HG03378 (cell line): Measurements from ENCODE around the gene HOXD11.

ENCODE experiments used
- ATAC-seq: cut with Tn5 transposase; IDR thresholded peaks from one replicate; pipeline ENCODE4 v1.9.1; 2021; ENCODE audit warnings: mild to moderate bottlenecking, moderate library complexity; ENCODE audit not compliant: unreplicated experiment

HOXD11 gene

DNA sequence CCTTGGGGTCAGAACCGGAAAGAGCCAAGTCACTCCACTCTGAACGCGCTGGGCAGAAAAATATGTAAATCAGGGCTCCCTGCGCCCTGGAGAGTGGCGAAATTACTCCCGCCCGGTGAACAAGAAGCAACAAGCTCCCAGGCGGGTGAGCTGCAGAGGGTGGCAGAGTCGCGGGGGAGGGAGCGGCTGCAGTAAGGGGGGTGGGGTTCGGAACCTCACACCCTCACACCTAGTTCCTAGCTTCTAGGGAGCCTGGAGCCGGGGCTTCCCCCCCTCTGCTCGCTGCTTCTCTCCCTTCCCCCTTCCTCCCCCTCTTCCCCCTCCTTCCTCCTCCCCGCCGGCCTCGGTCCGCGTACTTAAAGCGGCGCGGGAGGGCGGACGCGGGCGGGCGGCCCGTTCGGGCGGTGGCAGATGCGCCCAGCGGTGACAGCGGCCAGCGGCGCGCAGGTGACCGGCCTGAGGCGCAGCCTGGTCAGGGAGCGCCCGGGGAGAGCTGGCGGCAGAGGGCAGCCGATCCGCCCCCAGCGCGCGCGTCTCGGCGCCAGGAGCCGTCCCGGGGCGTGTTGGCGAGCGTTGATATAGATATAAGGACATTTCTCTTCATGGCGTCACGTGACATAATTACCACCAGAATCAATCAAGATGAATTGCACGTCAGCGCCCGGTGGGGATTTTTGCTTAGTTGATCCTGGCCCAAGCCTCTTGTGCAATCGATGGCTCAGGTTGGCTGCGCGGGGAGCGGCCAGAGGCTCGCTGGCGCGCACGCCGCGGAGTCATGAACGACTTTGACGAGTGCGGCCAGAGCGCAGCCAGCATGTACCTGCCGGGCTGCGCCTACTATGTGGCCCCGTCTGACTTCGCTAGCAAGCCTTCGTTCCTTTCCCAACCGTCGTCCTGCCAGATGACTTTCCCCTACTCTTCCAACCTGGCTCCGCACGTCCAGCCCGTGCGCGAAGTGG, at the start of gene HOXD11:
HOXD11 (plus strand) TSS at position 700 of the 959 bp plus-strand sequence; CDS start at position 776, 76 bp downstream.
- no peak for ATAC-seq

DNA sequence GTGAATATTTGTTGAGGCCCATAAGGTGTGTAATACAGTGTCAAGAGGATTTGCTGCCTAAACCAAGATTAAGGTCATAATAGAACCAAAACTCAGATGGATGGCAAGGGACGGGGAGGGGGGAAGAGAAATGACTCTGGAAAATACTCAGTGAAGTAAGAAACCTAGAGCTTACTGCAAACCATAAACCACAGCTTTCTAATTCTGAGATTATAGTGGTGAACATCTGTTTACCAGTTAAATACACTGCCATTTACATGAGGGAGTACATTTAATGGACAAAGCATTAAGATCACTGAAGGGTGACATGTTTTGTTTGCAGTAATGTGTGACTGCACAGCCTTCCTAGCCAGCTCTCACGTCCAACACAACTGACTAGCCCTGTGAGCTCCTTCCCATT, 43.1 kb upstream of the HOXD11 start:
- ATAC-seq, result no peak

DNA sequence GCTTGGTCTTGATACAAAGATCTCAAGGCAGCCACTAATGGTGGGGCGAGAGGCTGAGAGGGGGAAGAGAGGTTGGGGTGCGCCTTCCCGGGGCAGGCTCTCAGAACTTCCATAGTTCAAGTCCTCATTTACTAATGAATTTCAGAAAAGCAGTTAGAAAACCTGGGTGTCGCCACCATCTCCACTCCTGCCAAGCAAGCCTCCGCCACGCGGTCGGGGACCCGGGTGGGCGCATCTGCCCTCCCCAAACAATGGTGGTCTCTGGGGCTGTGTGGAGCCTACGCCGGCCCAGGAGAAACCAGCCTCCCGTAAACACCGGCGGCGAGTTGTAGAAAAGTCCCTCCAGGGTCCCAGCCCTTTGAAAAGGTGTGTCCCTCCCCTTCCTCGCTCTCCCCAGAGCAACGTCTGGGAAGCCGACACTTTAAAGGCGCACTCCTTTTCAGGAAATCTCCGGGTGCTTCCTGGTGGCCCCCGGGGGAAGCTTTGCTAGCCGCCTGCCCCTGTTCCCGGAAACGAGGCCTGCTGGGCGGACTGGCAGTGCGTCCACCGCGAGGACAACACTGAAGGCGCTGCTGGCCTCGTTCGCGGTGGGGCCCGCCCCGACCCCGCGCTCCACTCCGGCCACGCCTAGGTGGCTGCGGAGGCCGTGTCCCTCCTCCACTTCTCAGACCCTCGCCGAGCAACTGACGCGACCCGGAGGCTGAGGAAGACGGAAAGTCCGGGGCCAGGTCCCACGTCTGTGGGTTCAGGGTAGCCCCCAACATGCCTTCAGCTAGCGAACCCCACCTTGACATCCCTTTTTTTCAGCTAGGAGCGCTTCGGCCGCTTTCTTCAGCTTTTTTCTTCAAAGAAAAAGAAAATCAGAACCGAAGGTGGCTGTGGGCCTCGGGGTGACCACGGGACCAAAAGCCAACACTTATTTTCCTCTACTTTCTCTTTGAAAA, 40.2 kb upstream of the HOXD11 start:
- ATAC-seq, result no peak

GRCh38 chr2:176067589-176068418, 39.3 kb upstream of the HOXD11 start:
- no peak for ATAC-seq

- ATAC-seq, result no peak
Measured at GRCh38 chr2:176068419-176068832, 38.7 kb upstream of the HOXD11 start.

GRCh38 chr2:176071330-176072291, 35.5 kb upstream of the HOXD11 start:
- ATAC-seq, result no peak

DNA sequence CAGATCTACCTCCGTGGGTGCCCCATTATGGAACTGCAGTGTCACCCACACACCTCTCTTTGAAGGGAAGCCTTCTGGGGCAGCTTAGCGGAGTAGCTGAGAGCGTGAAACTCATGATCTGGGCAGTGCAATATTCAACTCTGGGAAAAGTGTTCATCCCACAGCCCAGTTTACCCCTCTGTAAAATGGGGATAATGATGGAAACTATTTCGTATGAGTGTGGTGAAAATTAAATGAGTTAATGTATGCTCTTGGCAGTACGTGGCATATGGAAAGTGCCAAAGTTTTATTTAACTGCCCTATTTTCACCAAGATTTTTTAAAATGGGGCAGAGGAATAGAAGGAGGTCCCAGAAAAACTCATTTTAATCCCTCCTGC, 34.8 kb upstream of the HOXD11 start:
- ATAC-seq, result no peak

DNA sequence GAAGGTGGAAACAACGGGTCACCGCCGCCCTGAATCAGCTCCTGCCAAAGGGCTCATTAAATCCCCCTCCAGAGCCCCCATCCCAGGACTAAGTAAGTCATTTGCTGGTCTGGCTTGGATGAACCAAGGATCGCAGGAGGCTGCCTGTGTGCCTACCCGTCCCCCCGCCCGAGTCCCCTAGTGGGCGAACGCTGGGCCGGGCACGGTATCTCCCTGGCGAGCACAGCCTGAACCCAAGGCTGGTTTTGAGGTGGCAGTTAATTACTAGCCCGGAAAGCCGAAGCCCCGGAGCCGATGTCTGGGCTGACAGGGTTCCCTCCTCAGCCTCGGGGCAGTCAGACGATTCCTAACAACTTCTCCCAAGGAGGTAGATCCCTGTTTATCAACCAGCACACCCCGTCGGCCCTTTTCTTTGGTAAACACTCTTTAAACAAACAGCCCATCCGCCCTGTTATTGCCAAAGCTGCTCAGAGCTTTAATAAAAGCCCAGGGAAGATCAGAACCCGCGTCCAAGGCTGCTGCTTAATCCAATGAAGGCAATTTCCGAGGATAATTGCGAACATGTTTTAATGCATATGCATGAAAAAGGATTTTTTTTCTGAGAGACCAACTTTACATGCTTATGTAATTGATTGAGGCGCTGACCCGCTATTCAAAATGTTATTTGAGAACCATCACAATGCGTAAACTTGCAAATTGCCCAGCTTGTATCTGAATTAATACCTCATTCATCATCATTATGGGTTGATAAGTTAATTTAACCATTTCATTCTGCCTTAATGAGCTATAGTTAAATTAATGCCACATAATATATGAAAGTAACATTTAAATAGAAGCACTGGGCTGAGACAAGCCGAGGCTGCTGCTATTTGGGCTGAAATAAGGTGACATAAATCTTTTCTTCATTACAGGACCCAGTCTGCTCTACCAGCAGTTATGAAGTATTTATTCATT, 33.9 kb upstream of the HOXD11 start:
- ATAC-seq, result no peak

DNA sequence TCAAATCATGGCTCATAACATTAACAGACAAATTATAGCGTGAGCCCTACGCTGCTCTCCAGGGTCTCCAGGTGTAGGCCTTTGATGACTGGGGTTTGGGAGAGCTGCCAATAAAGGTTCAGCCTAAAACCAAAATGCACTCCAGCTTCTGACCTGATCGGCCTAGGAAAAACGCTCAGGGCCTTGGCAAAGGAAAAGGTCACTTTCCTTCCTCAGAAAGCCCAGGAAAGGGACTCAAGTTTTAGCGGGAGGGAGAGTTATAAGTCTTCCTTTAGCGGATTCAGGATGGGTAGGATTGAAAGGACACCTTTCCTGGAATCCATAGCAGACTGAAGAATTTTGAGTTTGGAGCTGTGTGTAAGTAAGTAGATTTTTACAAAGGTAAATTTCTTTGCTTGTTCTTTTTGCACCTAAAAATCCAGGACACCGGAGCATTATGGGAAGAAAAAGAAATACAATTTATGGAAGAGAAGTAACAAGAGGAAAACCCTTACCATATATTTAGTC, 32.1 kb upstream of the HOXD11 start:
- no peak for ATAC-seq

DNA sequence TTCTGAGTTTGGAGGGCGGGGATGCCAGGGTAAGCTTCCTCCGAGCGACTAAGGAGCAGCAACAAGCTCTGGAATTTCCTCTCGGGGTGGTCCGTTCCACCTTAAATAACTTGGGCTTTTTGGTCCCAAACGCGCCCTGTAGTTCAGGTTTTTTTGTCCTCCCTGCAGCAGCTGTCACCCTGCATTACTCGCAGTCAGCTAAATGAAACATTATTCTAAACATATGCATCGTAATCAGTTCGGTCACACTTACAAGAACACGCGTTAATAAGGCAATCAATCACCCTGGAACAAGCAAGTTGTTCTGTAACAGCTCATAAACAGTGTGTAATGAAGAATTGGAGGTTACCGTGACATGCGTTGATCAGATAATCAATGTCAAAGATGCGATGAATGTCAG, 31.6 kb upstream of the HOXD11 start:
- ATAC-seq, result no peak

DNA sequence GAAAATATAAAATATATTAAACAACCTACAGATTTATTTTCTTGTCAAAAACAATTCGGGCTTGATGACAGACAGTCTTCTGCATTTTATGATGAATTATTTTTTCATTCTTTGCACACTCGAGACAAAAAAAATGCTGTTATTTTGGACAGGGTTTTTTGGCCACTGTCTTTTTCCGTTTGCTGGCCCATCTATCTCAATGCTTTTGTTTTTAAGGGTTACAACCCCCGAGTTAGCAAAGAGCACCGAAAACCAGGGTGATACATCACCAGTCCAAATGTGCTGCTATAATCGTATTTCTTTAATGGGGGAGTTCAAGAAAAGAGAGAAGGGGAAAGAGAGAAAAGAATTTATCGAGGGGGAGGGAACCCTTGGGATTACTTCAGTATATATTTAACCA, 31.0 kb upstream of the HOXD11 start:
- ATAC-seq, result no peak

DNA sequence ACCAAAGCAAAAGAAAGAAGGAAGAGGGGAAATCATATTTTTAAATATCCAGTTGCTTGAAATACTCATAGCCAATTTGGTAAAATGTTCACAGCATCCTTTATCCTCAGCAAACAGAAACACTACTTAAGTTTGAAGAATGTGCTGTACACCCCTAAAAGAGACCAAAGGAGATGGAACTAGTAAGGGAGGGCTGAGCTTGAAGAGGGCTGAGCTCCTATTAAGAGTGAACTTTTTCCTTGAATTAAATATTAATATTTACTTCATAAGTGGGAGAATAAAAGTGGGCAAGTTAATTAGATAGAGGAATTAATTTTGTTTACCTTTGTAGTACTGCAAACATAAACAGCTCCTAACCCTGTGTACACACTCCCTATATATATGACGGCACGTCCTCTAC, 30.3 kb upstream of the HOXD11 start:
- ATAC-seq, result no peak

GRCh38 chr2:176078541-176079284, 28.4 kb upstream of the HOXD11 start:
- ATAC-seq, result no peak

DNA sequence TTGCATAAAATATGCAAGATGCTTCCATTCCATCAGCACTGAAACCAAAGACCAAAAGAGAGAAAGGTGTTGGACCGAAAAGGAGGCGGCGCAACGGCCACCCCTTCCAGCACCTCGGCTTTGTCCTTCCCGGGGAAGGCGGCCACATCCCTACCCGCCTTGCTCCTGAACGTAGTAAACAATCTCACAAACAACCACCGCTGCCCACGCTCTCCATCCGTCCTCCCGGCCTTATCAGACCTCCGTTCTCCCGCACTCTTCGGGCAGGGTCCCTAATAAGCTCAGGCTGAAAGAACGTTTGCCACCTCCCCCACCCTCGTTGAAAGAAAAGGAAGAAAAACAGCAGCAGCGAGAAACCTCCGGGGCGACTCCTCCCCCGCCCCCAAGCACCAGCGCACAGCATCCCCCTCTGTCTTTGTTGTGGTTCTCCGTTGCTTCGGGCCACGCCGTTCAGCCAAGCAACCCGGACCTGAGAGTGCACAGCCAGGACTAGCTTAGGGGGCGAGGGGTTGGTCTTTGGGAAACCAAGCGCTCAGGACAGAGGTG, 27.7 kb upstream of the HOXD11 start:
- ATAC-seq, result no peak

- no peak for ATAC-seq
Measured at GRCh38 chr2:176079831-176080539, 27.1 kb upstream of the HOXD11 start.

DNA sequence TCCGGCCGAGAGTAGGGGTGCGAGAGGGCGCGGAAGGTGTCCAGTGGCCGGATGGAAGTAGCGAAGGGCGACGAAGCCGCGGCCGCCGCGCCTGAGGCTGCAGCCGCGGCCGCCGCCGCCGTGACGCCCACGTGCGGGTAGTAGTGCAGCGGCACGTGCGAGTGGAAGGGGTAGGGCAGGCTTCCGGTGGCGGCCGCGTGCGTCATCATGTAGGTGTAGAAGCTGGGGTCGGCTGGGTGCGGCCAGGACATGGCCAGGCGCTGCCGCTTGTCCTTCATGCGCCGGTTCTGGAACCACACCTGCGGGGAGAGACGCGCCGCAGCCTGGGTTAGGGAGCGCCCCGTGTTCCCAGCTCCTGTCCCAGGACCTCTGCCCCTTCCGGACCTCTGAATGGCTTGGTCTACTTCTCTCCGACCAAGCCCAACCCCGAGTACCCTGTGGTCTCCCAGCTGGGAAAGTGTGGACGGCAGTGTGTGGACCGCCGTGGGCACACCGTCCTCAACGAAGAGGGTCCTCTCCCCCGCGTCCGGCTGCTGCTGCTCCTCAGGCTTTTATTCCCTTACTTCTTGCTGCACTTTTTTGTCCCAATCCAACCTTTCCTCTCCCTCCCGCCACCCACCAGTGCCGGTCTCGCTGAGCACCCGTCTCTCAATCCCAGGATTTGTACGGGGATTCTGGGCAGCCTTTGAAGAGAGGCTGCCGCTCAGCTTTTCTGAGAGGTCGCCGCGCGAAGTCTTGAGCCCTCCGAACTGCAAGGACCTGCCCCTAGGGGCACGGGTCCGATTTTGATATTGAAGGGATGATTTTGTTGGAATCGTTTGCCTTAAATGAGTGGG, 26.3 kb upstream of the HOXD11 start:
- no peak for ATAC-seq
